NCI-H526 (cell line): ENCODE measurements around the gene KIAA1671.

ENCODE experiments used
- DNase-seq, 2 experiments: peaks; one replicate each; lab custom pipeline; 2025; lab: John Stamatoyannopoulos, UW

Gene KIAA1671

GRCh38 chr22:25014896-25015755, 62.6 kb downstream of the KIAA1671 start:
- no peak for DNase-seq

GRCh38 chr22:25016311-25016710, 63.8 kb downstream of the KIAA1671 start:
- no peak for DNase-seq

GRCh38 chr22:25018009-25018408, 65.5 kb downstream of the KIAA1671 start:
- no peak for DNase-seq

- no peak for DNase-seq
Observed at GRCh38 chr22:25019427-25020184, 67.1 kb downstream of the KIAA1671 start.

GRCh38 chr22:25021409-25021808, 68.9 kb downstream of the KIAA1671 start:
- no peak for DNase-seq

GRCh38 chr22:25021976-25022711, 69.6 kb downstream of the KIAA1671 start:
- no peak for DNase-seq

- peak in 1 of 2 experiments; percentile 16 for DNase-seq
Observed at GRCh38 chr22:25023879-25024278, 71.4 kb downstream of the KIAA1671 start.

GRCh38 chr22:25024895-25025294, 72.4 kb downstream of the KIAA1671 start:
- DNase-seq: no peak

- DNase-seq: no peak
Observed at GRCh38 chr22:25025491-25026400, 73.2 kb downstream of the KIAA1671 start.

- peak; percentile 62 to 65 for DNase-seq
Observed at GRCh38 chr22:25027043-25027906, 74.8 kb downstream of the KIAA1671 start.

GRCh38 chr22:25027959-25028840, 75.7 kb downstream of the KIAA1671 start:
- DNase-seq: peak in 1 of 2 experiments; percentile 37

- no peak for DNase-seq
Observed at GRCh38 chr22:25028841-25029141, 76.3 kb downstream of the KIAA1671 start.

- DNase-seq: no peak
Observed at GRCh38 chr22:25029181-25029580, 76.7 kb downstream of the KIAA1671 start.

- no peak for DNase-seq
Observed at GRCh38 chr22:25030636-25031035, 78.1 kb downstream of the KIAA1671 start.

GRCh38 chr22:25032066-25032465, 79.5 kb downstream of the KIAA1671 start:
- no peak for DNase-seq

- DNase-seq: no peak
Observed at GRCh38 chr22:25035715-25036114, 83.2 kb downstream of the KIAA1671 start.

GRCh38 chr22:25038239-25038638, 85.7 kb downstream of the KIAA1671 start:
- DNase-seq: no peak

GRCh38 chr22:25038771-25039170, 86.3 kb downstream of the KIAA1671 start:
- no peak for DNase-seq

GRCh38 chr22:25039255-25039654, 86.7 kb downstream of the KIAA1671 start:
- peak in 1 of 2 experiments; percentile 43 for DNase-seq
